ENCODE results near the gene CELF4.

DNA sequence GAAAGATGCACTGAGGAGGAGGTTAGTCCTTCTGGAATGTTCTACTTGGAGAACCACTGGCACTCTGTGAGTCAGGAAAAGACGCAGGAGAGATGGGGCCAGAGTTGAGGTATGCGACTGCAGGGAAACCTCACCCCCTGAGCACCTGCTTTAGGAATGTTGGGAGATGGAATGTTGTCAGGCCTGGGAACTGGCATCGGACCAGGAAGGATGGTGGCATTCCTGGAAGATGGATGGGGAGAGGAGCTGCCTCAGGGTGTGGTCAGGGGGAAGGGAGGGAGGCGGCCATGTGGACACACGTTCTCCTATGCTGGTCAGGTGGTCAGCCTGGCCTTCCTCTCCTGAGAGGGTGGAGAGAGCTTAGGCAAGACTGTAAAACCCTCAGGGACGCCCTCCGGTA, 146.3 kb downstream of the CELF4 start:
- TF ChIP-seq EZH2 (IDR thresholded peaks at IDR 0.05; ENCODE audit: low read length) (no peak), CTCF (optimal IDR thresholded peaks at IDR 0.05 in 1 of 3, IDR thresholded peaks at IDR 0.05 in 1 of 3, conservative IDR thresholded peaks at IDR 0.05 in 1 of 3; ENCODE audit: extremely low read depth in 1 of 3, insufficient read depth in 2 of 3, low read length in 3 of 3) (no peak)

All from keratinocyte (primary cell).